ENCODE results near the gene HIF3A. TPM values are rescaled to one million over a fixed set of nuclear protein-coding genes. Genes with fewer than 3 reads are reported as not detected.

The HIF3A gene
- total RNA-seq, 1 donor from 2014 or later, result 219 TPM

DNA sequence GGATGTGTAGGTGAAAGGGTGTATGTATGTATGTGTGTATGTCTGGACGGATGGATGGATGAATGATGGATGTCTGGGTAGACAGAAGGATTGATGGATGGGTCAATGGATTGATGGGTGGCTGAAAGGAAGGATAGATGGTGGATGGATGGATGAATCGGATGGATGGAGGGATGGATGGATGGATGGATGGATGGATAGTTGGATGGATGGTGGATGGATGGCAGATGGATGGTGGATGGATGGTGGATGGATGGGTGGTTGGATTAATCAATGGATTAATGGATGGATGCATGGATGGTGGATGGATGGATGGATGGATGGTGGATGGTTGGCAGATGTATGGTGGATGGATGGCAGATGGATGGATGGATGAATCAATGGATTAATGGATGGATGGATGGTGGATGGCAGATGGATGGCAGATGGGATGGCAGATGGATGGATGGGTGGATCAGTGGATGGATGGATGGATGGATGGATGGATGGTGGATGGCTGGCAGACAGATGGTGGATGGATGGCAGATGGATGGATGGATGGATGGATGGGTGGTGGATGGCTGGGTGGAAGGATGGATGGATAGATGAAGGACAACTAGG, 33.6 kb downstream of the HIF3A start:
- DNase-seq, result no peak

DNA sequence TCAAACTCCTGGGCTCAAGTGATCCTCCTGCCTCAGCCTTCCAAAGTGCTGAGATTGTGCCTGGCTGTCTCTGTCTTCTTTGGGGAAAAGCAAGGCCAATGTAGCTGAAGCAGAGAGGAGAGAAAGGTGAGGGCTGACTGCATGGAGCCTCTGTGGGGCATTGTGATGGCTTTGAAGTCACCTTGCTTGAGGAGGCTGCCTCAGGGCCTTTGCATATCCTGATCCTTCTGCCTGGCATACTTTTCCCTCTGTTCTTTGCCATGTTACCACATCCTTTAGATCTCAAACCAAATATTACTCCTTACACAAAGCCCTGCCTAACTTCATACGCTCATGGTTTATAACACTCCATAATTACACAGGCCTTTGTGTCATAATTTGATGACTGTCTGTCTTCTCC, 40.6 kb downstream of the HIF3A start:
- no peak for DNase-seq

DNA sequence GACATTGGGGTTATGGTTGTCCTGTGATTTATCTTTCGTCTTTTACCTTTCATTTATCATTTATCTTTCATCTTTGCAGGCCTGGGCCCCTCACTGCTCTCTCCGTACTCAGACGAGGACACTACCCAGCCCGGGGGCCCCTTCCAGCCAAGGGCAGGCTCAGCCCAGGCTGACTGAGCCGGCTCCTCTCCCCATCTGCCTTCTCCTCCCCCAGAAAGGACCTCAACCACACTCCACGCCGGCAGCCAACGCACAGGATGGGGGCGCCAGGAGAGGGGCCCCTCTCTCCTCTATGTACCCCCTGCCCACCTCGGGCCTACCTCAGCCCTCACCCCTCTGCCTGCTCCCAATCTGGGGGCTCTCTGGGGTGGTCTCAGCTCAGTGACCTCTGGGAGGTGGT, 42.6 kb downstream of the HIF3A start:
- no peak for DNase-seq

DNA sequence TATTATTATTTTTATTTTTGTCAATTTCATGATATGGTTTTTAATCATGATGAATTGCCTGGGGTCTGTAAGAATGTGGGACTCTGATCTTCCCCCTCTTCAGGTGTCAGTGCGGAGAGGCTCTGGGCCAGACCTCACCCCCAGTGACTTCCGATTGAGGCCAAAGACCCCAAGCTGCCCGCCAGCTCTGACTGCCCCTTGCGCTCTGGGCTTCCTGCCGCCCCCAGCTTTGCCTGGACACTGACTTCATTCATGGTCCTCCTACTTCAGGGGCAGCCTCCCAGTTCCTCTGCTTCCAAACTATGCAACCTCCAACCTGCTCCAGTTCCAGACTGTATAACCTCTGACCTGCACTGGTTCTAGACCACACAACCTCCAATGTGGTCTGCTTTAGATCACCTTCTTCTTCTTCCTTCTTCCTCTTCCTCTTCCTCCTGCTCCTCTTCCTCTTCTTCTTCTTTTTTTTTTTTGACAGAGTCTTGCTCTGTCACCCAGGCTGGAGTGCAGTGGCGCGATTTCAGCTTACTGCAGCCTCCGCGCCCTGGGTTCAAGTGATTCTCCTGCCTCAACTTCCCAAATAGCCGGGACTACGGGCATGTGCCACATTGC, 43.3 kb downstream of the HIF3A start:
- DNase-seq, result no peak

DNA sequence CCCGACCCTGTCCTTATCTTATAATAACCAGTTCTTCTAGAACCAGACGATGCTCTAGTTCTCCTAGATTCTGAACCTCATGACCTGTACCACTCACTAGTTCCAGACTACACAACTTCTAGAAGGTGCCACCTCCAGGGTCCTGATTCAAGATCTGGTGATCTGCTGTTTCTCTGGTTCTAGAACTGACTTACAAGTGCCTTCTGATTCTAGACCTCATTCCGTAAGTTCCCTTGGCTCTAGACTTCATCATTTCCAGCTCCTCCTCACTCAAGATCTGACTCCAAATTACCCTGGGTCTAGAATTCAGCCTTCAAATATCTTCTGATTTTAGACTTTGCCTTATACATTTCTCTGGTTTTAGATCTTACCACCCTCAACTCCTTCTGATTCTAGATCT, 45.1 kb downstream of the HIF3A start:
- no peak for DNase-seq

DNA sequence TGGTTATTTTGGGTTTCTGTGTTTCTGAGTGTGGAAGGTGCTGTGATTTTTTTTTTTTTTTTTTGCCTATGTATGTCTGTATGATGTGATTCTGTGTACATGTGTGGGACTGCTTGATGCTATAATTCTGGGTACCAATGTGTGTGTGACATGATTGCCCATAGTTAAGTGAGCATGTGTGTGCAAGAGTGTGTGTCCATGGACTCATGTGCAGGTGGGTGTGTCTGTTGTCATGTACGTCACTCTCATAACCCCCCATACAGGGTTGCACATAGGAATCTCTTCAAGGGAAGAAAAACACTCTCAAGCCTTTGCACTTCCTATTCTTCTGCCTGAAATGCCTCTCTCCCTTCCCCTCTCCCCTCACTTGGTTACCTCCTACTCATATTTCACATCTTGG, 47.5 kb downstream of the HIF3A start:
- DNase-seq, result no peak

DNA sequence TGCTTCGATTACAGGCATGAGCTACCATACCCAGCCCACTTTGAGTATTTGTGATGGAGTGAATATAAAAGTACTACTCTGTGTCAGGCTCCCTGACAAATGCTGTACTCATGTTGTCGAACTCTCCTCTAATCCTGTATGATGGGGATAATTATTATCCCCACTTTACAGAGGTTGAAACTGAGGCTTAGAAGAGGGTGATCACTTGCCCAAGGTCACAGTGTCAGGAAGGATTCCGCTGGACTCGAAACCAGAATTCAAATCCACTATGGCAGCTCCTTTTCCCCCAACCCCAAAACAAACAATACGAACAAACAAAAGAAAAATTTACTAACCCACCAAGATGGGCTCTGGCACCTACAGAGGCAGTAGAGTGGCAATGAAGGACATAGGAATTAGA, 48.3 kb downstream of the HIF3A start:
- no peak for DNase-seq

DNA sequence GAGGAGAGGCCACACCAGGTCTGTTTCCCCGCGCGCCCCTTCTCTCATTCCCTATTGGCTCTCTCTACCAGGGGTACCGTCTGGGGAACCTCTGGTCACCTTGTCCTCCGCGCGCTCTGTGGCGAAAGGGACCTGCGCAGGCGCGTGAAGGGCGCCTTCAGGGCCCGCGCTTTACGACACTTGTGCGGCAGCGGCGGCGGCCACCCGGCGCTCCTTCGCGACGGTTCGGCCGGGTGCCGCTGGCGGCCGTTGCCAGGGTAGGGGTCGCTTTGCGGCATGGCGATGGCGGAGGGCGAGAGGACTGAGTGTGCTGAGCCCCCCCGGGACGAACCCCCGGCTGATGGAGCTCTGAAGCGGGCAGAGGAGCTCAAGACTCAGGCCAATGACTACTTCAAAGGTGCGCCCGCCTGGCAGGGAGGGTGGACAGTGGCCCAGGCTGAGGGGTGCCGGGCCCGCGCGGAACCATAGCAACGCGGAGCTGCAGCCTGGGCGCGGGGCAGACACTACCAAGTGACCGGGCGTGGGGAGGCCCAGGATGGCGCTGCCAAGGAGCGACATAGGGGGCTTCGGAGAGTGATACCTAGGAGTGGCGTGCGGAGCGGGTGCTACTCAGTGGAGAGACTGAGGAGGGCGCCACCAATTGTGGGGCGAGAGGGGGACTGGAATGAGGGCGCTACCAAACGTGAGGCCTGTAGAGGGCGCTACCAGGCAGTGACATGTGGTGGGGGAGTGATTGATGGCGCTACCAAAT, 50.2 kb downstream of the HIF3A start, which contains the start of gene PPP5C:
PPP5C (plus strand) TSS at position 267 of the 751 bp plus-strand sequence; CDS start at position 277, 10 bp downstream.
- peak; percentile 98 for DNase-seq

DNA sequence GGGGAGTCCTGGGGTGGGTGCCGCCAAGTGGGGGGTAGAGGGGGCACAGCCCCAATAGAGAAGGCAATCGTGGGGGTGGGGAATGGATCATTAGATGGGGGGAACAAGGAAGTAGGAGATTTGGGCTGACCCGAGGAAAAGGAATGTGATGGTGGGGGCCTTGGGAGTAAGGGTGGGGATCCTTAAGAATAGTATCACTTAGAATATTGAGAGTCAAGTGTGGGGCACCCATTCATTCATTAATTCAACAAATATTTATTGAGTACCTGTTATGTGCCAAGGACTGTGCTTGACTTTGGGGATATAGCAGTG, 50.7 kb downstream of the HIF3A start:
- no peak for DNase-seq

DNA sequence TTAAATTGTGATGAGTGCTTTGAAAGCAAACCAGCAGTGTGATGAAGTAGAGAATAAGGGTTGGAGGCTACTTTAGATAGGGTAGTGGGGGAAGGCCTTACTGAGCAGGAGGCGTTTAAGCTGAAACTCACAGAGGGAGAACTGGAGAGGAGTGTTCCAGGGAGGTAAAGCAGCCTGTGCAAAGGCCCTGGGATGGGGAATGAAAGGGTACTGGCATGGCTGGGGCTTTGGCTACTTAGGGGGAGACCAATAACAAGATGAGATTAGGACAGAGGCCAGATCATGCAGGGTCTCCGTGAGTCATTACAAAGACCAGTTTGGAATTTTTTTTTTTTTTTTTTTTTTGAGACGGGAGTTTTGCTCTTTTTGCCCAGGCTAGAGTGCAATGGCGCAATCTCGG, 51.1 kb downstream of the HIF3A start:
- no peak for DNase-seq

DNA sequence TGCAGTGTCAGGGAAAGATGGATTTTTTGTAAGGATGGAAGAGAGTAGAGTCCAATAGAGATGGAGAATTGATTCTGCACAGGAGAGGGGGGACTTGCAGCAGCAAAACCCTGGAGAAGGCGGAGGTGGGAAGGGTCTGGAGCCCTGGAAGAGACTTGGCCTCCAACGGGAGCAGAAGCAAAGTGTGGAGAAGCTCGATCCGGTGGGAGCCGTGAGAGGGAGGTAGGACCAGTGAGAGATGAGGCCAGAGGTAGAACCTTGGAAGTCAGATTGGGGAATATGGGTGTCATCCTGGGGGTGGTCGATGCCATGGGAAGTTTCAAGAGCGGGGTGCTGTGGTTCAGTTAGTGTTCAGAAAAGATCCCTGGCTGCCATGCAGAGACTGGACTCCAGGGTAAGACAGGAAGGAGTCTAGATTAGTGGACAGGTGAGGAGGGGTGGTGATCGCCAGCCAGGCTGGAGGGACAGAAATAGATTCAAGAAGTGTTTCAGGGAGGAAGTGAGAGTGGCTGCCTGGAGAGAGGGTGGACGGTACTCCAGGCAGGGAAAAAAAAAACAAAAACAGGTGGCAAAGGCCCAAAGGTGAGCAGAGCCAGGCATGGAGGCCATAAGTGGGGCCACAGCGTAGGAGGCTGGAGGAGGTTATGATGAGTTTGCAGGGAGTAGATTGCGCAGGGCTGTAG, 52.6 kb downstream of the HIF3A start:
- DNase-seq, result no peak

DNA sequence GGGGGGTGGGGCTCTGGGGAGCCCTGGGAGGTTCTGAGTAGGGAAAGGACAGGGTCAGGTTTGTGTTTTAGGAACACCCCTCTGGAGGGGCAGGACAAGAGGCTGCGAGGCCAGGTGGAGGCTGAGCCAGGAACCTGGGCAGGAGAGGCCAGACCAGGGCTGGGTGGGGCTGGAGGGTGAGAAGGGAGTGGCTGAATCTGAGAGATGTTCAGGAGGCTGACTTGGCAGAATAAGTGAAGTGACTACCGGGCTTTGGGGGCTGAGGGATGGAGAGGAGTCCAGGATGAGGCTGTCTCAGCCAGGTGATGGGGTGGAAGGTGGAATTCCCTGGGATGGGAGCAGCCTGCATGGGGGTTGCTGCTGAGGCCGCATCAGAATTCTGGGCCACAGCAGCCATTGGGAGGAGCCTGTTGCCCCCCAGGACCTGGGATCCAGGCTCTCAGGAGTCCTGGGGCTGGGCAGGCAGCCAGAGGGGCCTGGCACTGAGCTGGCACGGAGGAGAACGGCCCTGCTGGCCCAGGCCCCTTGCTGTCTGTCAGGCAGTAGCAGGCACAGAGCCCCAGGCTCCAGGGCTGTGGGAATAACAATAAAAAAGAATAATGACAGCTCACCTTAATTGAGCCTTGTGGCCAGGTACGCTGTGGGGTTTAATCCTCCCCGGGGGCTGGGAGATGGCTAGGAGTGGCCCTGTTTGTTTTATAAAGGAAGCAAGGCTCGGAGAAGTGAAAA, 53.4 kb downstream of the HIF3A start:
- no peak for DNase-seq

DNA sequence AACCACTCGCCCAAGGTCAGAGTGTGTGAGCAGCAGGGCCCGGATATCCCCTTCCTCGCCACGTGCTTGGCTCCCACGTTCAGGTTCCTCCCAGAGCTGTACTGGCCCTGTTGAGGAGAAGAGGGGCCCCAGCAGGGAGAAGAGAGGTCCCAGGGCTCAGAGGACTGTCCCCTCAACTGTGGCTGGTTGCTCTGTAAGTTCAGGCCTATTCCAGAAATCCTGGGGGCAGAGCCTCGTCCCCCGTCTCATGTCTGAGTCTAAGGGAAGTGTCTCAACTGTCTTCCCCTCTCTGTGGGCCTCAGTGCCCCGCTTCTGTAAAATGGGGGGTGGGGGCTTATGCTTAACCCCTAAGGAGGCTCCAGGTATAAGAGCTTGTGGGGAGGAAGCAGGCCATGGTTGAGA, 53.9 kb downstream of the HIF3A start:
- DNase-seq, result no peak

DNA sequence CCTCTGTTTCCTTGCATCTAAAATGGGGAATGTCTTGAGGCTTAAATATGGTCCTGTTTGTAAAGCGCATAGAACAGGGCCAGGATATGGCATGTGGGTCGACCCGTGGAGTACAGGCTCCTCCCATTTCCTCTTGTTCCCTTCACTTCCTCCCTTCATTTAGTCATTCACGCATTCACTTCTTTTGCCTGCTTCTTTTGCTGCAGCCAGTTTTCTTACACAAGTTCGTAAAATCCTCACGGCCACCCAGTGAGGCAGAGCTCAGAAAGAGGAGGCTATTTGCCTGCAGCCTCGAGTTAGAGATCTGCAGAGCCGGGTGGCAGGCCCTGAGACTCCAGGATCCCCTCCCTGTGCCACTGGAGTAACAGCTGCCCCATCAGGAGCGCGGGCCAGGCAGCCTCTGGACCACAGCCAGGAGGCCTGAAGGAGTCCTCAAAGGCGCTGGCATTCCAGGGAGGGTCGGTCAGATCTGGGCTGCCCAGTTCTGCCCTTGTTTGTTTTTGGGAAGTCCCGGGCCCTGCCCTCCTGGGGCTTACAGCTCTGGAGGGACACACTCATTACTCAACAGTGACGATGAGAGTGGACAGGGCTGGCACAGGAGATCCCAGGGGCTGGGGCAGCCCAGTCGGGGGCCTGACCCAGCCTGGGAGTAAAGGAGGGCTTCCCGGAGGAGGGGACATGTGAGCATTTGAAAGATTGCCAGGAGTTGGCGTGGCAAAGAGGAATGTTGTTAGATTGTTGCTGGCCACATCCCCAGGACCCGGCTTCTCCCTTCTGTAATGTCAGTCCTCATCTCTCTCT, 54.6 kb downstream of the HIF3A start:
- DNase-seq, result peak; percentile 90

DNA sequence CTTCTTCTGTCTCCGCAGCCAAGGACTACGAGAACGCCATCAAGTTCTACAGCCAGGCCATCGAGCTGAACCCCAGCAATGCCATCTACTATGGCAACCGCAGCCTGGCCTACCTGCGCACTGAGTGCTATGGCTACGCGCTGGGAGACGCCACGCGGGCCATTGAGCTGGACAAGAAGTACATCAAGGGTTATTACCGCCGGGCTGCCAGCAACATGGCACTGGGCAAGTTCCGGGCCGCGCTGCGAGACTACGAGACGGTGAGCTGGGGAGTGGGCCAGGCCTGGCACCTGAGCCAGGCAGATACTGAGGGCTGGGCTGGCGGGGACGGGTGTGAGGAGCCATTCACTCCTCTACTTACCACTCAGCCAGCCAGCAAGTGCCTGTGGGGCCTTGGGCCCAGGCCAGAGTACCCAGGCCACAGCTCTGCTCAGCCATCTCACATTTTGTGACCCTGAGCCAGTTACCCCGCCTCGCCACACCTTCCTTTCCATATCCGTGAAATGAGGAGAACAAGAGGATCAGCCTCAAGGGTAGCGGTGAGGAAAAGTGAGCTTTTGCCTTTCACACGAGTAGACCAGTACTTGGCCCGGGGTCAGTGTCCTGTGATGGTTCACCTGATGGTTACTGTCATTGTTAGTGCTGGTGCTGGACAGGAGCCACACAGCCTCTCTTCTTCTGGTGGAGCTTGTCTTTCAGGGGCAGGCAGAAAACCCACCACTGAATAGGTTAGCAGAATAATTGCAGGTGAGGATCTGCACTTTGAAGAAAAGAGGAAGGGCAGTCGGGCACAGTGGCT, 57.1 kb downstream of the HIF3A start:
- no peak for DNase-seq

DNA sequence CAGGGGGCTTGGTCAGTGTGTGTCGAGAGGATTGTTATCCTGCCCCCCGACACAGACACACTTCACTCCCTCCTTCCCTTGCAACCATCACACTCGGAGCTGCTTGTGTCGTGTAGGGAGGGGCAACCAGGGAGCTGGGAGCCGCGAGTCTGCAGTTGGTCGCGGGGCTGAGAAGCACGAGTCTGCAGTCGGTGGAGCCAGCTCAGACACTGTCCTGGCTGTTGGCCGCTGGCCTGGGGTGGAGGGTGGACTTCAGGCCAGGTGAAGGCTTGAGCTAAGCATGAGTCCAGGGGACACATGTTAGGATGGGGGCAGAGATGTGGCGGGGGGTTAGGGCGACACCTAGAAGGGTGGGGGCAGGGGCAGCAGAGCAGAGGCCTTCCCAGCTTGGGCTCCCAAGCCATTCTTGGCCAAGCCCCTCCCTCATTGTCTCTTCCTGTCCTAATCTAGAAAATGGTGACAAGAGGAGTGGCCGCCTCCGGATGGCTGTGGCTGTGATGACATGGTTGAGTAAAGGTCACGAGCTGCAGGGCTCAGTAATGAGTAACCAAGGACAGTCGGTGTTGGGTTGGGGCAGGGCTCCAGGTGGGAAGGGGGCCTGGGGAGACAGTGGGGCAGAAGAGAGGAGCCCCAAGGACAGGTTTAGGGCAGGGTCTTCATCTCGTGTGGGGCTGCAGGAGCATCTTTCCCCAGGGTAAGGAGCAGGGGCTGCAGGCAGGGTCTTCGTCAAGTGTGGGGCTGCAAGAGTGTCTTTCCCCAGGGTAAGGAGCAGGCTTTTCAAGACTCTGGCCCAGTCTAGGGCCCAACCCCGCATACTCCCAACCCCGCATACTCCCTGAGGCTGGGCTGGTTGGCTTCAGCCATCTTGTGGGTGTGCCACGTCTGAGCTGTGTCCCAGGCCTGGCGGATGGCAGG, 58.6 kb downstream of the HIF3A start:
- DNase-seq, result no peak

DNA sequence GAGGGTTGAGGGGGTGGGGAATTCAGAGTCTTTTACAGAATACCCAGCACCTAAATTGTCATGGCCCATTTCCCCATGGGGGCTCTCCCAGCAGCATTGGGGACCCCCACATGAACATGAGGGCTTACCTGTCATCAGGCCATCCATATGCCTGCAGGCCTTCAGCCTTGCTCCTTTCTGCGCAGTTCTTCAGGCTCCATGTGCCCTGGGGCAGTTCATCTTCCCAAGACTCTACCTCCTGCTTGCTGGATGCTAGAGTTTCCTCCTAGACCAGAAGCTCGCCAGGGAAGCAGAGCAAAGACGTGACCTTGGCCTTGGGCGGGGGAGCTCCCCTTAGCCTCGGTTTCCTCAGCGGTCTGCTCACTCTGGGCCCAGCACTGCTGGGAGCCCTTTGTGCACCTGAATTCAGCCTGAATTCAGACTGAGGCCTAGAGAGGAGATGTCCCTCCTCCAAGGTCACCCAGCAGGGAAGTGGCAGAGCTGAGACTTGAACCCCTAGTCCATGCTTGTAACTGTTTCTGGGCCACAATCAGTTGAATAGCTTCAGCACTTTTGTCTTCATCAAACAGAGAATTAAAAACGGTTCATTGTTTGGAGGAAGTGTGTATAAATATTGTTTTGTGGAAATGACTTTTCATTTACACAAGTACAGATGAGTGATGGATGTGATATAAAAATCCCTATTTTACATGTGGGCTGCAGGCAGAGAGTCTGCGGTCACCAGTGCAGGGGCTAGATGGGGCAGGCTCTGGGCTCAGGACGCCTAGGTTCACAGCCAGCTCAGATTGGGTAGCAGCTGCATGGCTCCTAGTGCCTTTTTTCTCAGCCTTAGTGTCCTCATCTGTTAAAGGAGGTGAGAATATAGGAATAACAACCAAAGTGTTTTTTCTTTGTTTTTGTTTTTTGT, 59.6 kb downstream of the HIF3A start:
- DNase-seq, result no peak

DNA sequence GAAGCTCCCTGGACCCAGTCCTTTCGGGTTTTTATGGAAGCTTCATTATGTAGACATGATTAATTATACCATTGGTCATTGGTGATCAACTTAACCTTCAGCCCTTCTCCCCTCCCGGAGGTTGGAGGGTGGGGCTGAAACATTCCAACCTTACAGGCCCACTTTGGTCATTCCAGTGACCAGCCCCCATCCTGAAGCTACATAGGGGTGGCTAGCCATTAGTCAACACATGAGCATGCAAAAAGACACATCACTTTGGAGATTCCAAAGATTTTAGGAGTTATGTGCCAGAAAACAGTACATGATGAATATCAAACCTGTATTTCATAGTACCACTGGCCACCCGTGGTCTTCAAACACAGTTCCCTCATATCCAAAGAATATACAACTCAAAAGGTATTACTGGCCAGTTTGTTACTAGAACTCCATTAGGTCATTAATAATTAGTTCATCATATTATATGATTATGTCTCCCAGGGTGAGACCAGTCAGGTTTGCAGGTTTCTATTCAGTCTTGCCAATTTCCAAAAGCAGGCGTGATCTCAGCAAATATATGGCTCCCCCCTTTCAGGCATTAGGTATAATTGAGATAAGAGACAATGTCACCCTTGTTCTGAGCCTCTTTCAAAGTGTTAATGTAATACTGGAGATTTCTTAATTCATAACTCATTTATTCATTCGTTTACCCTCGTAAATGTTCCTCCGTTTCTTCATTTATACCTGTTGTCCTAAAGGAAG, 61.2 kb downstream of the HIF3A start:
- DNase-seq, result no peak
